GM19438 (cell line): ENCODE data around the gene TMPRSS7.
A peak's percentile ranks its signal among the peaks of the same experiment; 100 is the strongest.
"Not testable (repeated sequence)": the region's sequence is repeated elsewhere in the genome, so short reads cannot be mapped to it uniquely, and the experiment has no call there.

Experiments used
- ATAC-seq: cut with Tn5 transposase; IDR thresholded peaks from one replicate; pipeline ENCODE4 v1.9.1; 2021; ENCODE audit warnings: low read depth; ENCODE audit not compliant: unreplicated experiment

The TMPRSS7 gene

GRCh38 chr3:112056451-112056929 lies 22.0 kb downstream of the TMPRSS7 start:
- no peak for ATAC-seq

- ATAC-seq = no peak
These were observed 25.0 kb downstream of the TMPRSS7 start for GRCh38 chr3:112059497-112059896.

- no peak for ATAC-seq
These were observed 26.6 kb downstream of the TMPRSS7 start for GRCh38 chr3:112061152-112061551.

GRCh38 chr3:112072387-112073060 lies 38.0 kb downstream of the TMPRSS7 start:
- ATAC-seq = not testable (repeated sequence)

- ATAC-seq = no peak
These were observed 39.5 kb downstream of the TMPRSS7 start for GRCh38 chr3:112074006-112074405.

GRCh38 chr3:112074616-112075497 lies 40.3 kb downstream of the TMPRSS7 start:
- no peak for ATAC-seq

- ATAC-seq = no peak
These were observed 43.9 kb downstream of the TMPRSS7 start for GRCh38 chr3:112078125-112079083.

GRCh38 chr3:112083239-112083638 lies 48.7 kb downstream of the TMPRSS7 start:
- ATAC-seq = no peak

GRCh38 chr3:112084980-112085705 lies 50.6 kb downstream of the TMPRSS7 start:
- no peak for ATAC-seq

GRCh38 chr3:112085735-112086075 lies 51.2 kb downstream of the TMPRSS7 start:
- ATAC-seq = peak; percentile 4

GRCh38 chr3:112086076-112086854 lies 51.7 kb downstream of the TMPRSS7 start, which contains the start of gene C3orf52:
Gene C3orf52, plus strand, starts transcription at chr3:112086389. Its CDS starts 19 bp downstream, at chr3:112086408.
- peak; percentile 85 for ATAC-seq

- no peak for ATAC-seq
These were observed 52.5 kb downstream of the TMPRSS7 start for GRCh38 chr3:112086875-112087524.

GRCh38 chr3:112087746-112088145 lies 53.2 kb downstream of the TMPRSS7 start:
- no peak for ATAC-seq

GRCh38 chr3:112088944-112089343 lies 54.4 kb downstream of the TMPRSS7 start:
- ATAC-seq = no peak

GRCh38 chr3:112089956-112090886 lies 55.7 kb downstream of the TMPRSS7 start:
- no peak for ATAC-seq

- no peak for ATAC-seq
These were observed 56.5 kb downstream of the TMPRSS7 start for GRCh38 chr3:112090887-112091586.
